ENCODE measurements around the gene TULP3. TPM values are rescaled to one million over a fixed set of nuclear protein-coding genes. Genes with fewer than 3 reads are reported as not detected.
A peak's percentile ranks its signal among the peaks of the same experiment; 100 is the strongest.
"Not testable (repeated sequence)": the region's sequence is repeated elsewhere in the genome, so short reads cannot be mapped to it uniquely, and the experiment has no call there.

The TULP3 gene
- total RNA-seq, 2 donors from 2014 or later, result 10.1 to 12.6 TPM

- H3K27ac ChIP-seq, result no peak overlapping the region
- no peaks in the 10 kb centered on the region for H3K27me3 ChIP-seq
- intact Hi-C loops (cut with DNase I), result no loop called here
- H3K4me1 ChIP-seq, result no peaks in the 10 kb centered on the region
- H3K9ac ChIP-seq (ENCODE audit: low read depth in 2 of 2, low read length in 2 of 2), result no peak overlapping the region
- H3K4me3 ChIP-seq, result no peak overlapping the region
- no peak for DNase-seq
- no peak for TF ChIP-seq CTCF (IDR thresholded peaks at IDR 0.05)
- no peaks in the 10 kb centered on the region for H3K9me3 ChIP-seq
- H3K36me3 ChIP-seq, result no peaks in the 10 kb centered on the region
Observed at GRCh38 chr12:2862876-2863275, 27.8 kb upstream of the TULP3 start.

GRCh38 chr12:2863402-2863801 is 27.3 kb upstream of the TULP3 start:
- H3K9me3 ChIP-seq; intact Hi-C loops (cut with DNase I); H3K4me3 ChIP-seq; H3K36me3 ChIP-seq; H3K27ac ChIP-seq; H3K27me3 ChIP-seq; H3K4me1 ChIP-seq; H3K9ac ChIP-seq (ENCODE audit: low read depth in 2 of 2, low read length in 2 of 2); DNase-seq: not testable (repeated sequence)

GRCh38 chr12:2864198-2864597 is 26.5 kb upstream of the TULP3 start:
- no peaks in the 10 kb centered on the region for H3K27me3 ChIP-seq
- no peaks in the 10 kb centered on the region for H3K4me1 ChIP-seq
- DNase-seq, result no peak
- H3K4me3 ChIP-seq, result no peak overlapping the region
- intact Hi-C loops (cut with DNase I), result no loop called here
- no peak overlapping the region for H3K27ac ChIP-seq
- no peaks in the 10 kb centered on the region for H3K9me3 ChIP-seq
- no peak overlapping the region for H3K9ac ChIP-seq (ENCODE audit: low read depth in 2 of 2, low read length in 2 of 2)
- H3K36me3 ChIP-seq, result no peaks in the 10 kb centered on the region
- no peak for TF ChIP-seq CTCF (IDR thresholded peaks at IDR 0.05)

- H3K9ac ChIP-seq (ENCODE audit: low read depth in 2 of 2, low read length in 2 of 2); H3K27me3 ChIP-seq; intact Hi-C loops (cut with DNase I); H3K4me3 ChIP-seq; H3K36me3 ChIP-seq; H3K9me3 ChIP-seq; H3K4me1 ChIP-seq; H3K27ac ChIP-seq; DNase-seq: not testable (repeated sequence)
Observed at GRCh38 chr12:2868986-2869632, 21.6 kb upstream of the TULP3 start.

GRCh38 chr12:2876431-2877046 is 14.2 kb upstream of the TULP3 start:
- H3K27me3 ChIP-seq, result no peaks in the 10 kb centered on the region
- no peak for DNase-seq
- intact Hi-C loops (cut with DNase I), result no loop called here
- no peaks in the 10 kb centered on the region for H3K4me1 ChIP-seq
- peak overlapping the region; percentile 89 for H3K27ac ChIP-seq
- H3K9ac ChIP-seq (ENCODE audit: low read depth in 2 of 2, low read length in 2 of 2), result peak overlapping the region; percentile 61 to 68
- no peaks in the 10 kb centered on the region for H3K9me3 ChIP-seq
- H3K36me3 ChIP-seq, result no peaks in the 10 kb centered on the region
- H3K4me3 ChIP-seq, result peak overlapping the region; percentile 97
- TF ChIP-seq CTCF (IDR thresholded peaks at IDR 0.05), result no peak

- peak within 1 kb of the TSS; percentile 85 to 91 for H3K9ac ChIP-seq (ENCODE audit: low read depth in 2 of 2, low read length in 2 of 2)
- H3K36me3 ChIP-seq, result no peaks in the 10 kb centered on the region
- no peaks in the 10 kb centered on the region for H3K27me3 ChIP-seq
- peak; percentile 95 for DNase-seq
- intact Hi-C loops (cut with DNase I), result no loop called here
- TF ChIP-seq CTCF (IDR thresholded peaks at IDR 0.05), result no peak
- no peaks in the 10 kb centered on the region for H3K9me3 ChIP-seq
- no peaks in the 10 kb centered on the region for H3K4me1 ChIP-seq
- peak within 1 kb of the TSS; percentile 97 for H3K4me3 ChIP-seq
- H3K27ac ChIP-seq, result peak within 1 kb of the TSS; percentile 89
Observed at GRCh38 chr12:2877047-2877952, 13.4 kb upstream of the TULP3 start, which contains the start of the genes FOXM1 and RHNO1. FOXM1 (minus strand) TSS chr12:2877174; CDS start chr12:2874478, 2,696 bp downstream. RHNO1 (plus strand) TSS chr12:2877223; CDS start chr12:2885367, 8,144 bp downstream.
